ENCODE measurements around the gene PPP1R12B. TPM values are rescaled to one million over a fixed set of nuclear protein-coding genes. Genes with fewer than 3 reads are reported as not detected.
A peak's percentile ranks its signal among the peaks of the same experiment; 100 is the strongest.

PPP1R12B gene
- total and polyA plus RNA-seq, 12 donors = 16.5 to 969 (median 604) TPM

- Histone ChIP-seq H3K4me1 (no peaks in the 10 kb centered on the region), H3K36me3 (peaks cover 0 to 3% (median 0%) of the 10 kb centered on the region in 9 donors), H3K9me3 (no peaks in the 10 kb centered on the region), H3K4me3 (no peak overlapping the region), H3K27me3 (no peaks in the 10 kb centered on the region), H3K27ac (no peak overlapping the region)
- DNase-seq = no peak
- WGBS, 2 donors = 82 to 83% methylated on average over 2 of the region's 2 CpGs
- intact Hi-C loops (cut with DNase I) = loop anchor here in 1 of 10 donors (10.0 kb wide), 1 partner anchor 380 kb away; no protein-coding TSS in a partner anchor
- no peak for TF ChIP-seq CTCF (IDR thresholded peaks at IDR 0.05)
- ATAC-seq = no peak
Measured at GRCh38 chr1:202324646-202325045, 23.9 kb upstream of the PPP1R12B start.

GRCh38 chr1:202329891-202330290 lies 18.6 kb upstream of the PPP1R12B start:
- H3K27me3 ChIP-seq = no peaks in the 10 kb centered on the region
- DNase-seq (no peak), ATAC-seq (peak in 3 of 8 donors; percentile 26 to 54 (median 52))
- H3K9me3 ChIP-seq = no peaks in the 10 kb centered on the region
- intact Hi-C loops (cut with DNase I) = loop anchor here in 2 of 10 donors (5.0 to 10.0 kb wide), 2 partner anchors 375 to 397 kb away; no protein-coding TSS in a partner anchor
- H3K27ac ChIP-seq = no peak overlapping the region
- peak in 2 of 9 donors; percentile 6 to 17 for TF ChIP-seq CTCF (IDR thresholded peaks at IDR 0.05)
- peaks cover 0 to 10% (median 0%) of the 10 kb centered on the region in 9 donors for H3K4me1 ChIP-seq
- H3K4me3 ChIP-seq = no peak overlapping the region
- H3K36me3 ChIP-seq = peaks cover 0 to 48% (median 0%) of the 10 kb centered on the region in 9 donors

GRCh38 chr1:202333861-202334260 lies 14.6 kb upstream of the PPP1R12B start:
- Histone ChIP-seq H3K27ac (no peak overlapping the region), H3K36me3 (peaks cover 0 to 57% (median 0%) of the 10 kb centered on the region in 9 donors), H3K4me3 (no peak overlapping the region), H3K9me3 (no peaks in the 10 kb centered on the region), H3K27me3 (no peaks in the 10 kb centered on the region), H3K4me1 (peaks cover 0 to 10% (median 0%) of the 10 kb centered on the region in 9 donors)
- DNase-seq (no peak), ATAC-seq (peak in 1 of 8 donors; percentile 19)
- TF ChIP-seq CTCF (IDR thresholded peaks at IDR 0.05) = no peak
- WGBS, 2 donors = 46 to 62% methylated on average over 4 of the region's 4 CpGs
- intact Hi-C loops (cut with DNase I) = loop anchor here in 1 of 10 donors (5.0 kb wide), 1 partner anchor 393 kb away; no protein-coding TSS in a partner anchor

DNA sequence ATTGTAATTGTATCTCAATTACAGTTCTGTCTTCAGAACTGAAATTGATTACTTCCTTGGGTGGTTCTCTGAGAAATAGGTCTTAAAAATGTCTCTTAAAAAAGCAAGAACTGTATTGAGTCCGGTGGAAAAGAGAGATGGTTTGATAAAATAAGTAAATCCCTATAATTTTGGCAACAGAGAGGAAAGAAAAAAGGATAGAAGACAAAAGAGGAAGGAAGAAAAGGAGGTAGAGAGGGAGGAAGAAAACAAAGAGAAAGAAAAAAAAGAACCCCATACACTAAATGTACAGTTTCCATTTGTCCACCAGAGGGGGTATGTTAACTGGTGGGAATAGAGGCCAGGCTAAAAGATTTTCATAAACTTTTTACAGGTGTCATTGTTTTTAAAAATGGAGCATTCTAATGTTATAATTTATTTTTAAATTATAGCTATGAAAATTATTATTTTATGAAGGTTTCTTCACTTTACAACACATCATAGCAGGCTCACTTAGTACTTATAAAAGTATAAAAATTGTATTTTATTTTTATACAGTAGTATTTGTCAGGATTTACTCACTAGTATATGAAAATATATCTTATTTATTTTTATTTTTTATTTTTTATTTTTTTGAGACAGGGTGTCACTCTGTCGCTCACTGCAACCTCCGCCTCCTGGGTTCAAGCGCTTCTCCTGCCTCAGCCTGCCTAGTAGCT lies 4.7 kb upstream of the PPP1R12B start:
- H3K27me3 ChIP-seq = no peaks in the 10 kb centered on the region
- peak; percentile 68 to 88 (median 83) for TF ChIP-seq CTCF (IDR thresholded peaks at IDR 0.05)
- ATAC-seq (no peak), DNase-seq (no peak)
- no peaks in the 10 kb centered on the region for H3K36me3 ChIP-seq
- no peak overlapping the region for H3K27ac ChIP-seq
- no peak overlapping the region for H3K4me3 ChIP-seq
- intact Hi-C loops (cut with DNase I) = loop anchor here in 8 of 10 donors (2.0 to 10.0 kb wide), 9 partner anchors 118 to 375 kb away; partner anchors contain the start of gene SYT2 (in 1 of the 8)
- peaks cover 0 to 23% (median 12%) of the 10 kb centered on the region in 9 donors for H3K4me1 ChIP-seq
- WGBS, 2 donors = 65 to 66% methylated on average over 4 of the region's 4 CpGs
- H3K9me3 ChIP-seq = no peaks in the 10 kb centered on the region
